Activated CD4-positive, alpha-beta T cell treated with anti-CD3 and anti-CD28 coated beads, Interleukin-2, amount 10 ng/mL, durations not matched to agents 24 days and 14 days (primary cell): ENCODE measurements around the gene SHQ1. TPM values are rescaled to one million over a fixed set of nuclear protein-coding genes. Genes with fewer than 3 reads are reported as not detected.
"Not testable (repeated sequence)": the region's sequence is repeated elsewhere in the genome, so short reads cannot be mapped to it uniquely, and the experiment has no call there.

Experiments used
- DNase-seq: peaks from one replicate; pipeline ENCODE4 v3.0.0; 2022
- H3K27ac Mint-ChIP-seq: one replicate; pipeline ENCODE4 v1.8.0; 2022; ENCODE audit warnings: mild to moderate bottlenecking, mixed read lengths
- H3K27me3 Mint-ChIP-seq: one replicate; pipeline ENCODE4 v1.8.0; 2022; ENCODE audit warnings: mixed read lengths
- H3K36me3 Mint-ChIP-seq: one replicate; pipeline ENCODE4 v1.8.0; 2022; ENCODE audit warnings: low read depth, mild to moderate bottlenecking, mixed read lengths
- H3K4me1 Mint-ChIP-seq: one replicate; pipeline ENCODE4 v1.8.0; 2021; ENCODE audit warnings: mixed read lengths
- H3K4me3 Mint-ChIP-seq: one replicate; pipeline ENCODE4 v1.8.0; 2022; ENCODE audit warnings: mild to moderate bottlenecking, moderate library complexity, mixed read lengths
- H3K9me3 Mint-ChIP-seq: one replicate; pipeline ENCODE4 v1.8.0; 2021; ENCODE audit warnings: mixed read lengths
- intact Hi-C: fragments of 100-400 bp; cut with micrococcal nuclease; formaldehyde crosslinking; loops from one replicate; pipeline ENCODE4 v1.15.1; 2023
- total RNA-seq: library from RNA; stranded (reverse); gene quantifications from 2 replicates; pipeline ENCODE4 v1.2.3, GENCODE V29; 2022

SHQ1 gene
- total RNA-seq, 1 donor from 2014 or later, result 46.8 TPM

GRCh38 chr3:72722930-72723726 lies 125.1 kb downstream of the SHQ1 start:
- Mint-ChIP-seq H3K36me3 (no peaks in the 10 kb centered on the region), H3K4me3 (no peak overlapping the region), H3K4me1 (peaks cover 9% of the 10 kb centered on the region), H3K9me3 (no peaks in the 10 kb centered on the region), H3K27me3 (no peaks in the 10 kb centered on the region), H3K27ac (peak overlapping the region; percentile 70)
- DNase-seq, result no peak
- intact Hi-C loops, result loop anchor here (1.0 to 5.0 kb wide), 4 partner anchors 34 to 201 kb away; no protein-coding TSS in a partner anchor

GRCh38 chr3:72721683-72722381 lies 126.4 kb downstream of the SHQ1 start:
- H3K27ac Mint-ChIP-seq, result no peak overlapping the region
- no peaks in the 10 kb centered on the region for H3K9me3 Mint-ChIP-seq
- H3K4me1 Mint-ChIP-seq, result peaks cover 8% of the 10 kb centered on the region
- no peak for DNase-seq
- H3K27me3 Mint-ChIP-seq, result no peaks in the 10 kb centered on the region
- H3K4me3 Mint-ChIP-seq, result no peak overlapping the region
- intact Hi-C loops, result loop anchor here (2.0 to 5.0 kb wide), 3 partner anchors 87 to 200 kb away; no protein-coding TSS in a partner anchor
- H3K36me3 Mint-ChIP-seq, result no peaks in the 10 kb centered on the region

- H3K4me3 Mint-ChIP-seq, result no peak overlapping the region
- intact Hi-C loops, result loop anchor here (5.0 kb wide), 2 partner anchors 102 to 198 kb away; no protein-coding TSS in a partner anchor
- peaks cover 8% of the 10 kb centered on the region for H3K4me1 Mint-ChIP-seq
- H3K27me3 Mint-ChIP-seq, result no peaks in the 10 kb centered on the region
- H3K9me3 Mint-ChIP-seq, result no peaks in the 10 kb centered on the region
- DNase-seq, result no peak
- no peak overlapping the region for H3K27ac Mint-ChIP-seq
- no peaks in the 10 kb centered on the region for H3K36me3 Mint-ChIP-seq
Measured at GRCh38 chr3:72720566-72720965, 127.7 kb downstream of the SHQ1 start.

GRCh38 chr3:72719137-72719536 lies 129.1 kb downstream of the SHQ1 start:
- peaks cover 5% of the 10 kb centered on the region for H3K9me3 Mint-ChIP-seq
- no peaks in the 10 kb centered on the region for H3K27me3 Mint-ChIP-seq
- H3K27ac Mint-ChIP-seq, result no peak overlapping the region
- intact Hi-C loops, result no loop called here
- H3K4me1 Mint-ChIP-seq, result peaks cover 8% of the 10 kb centered on the region
- no peak overlapping the region for H3K4me3 Mint-ChIP-seq
- H3K36me3 Mint-ChIP-seq, result no peaks in the 10 kb centered on the region
- DNase-seq, result no peak

- H3K27me3 Mint-ChIP-seq, H3K27ac Mint-ChIP-seq, H3K4me3 Mint-ChIP-seq, DNase-seq, H3K4me1 Mint-ChIP-seq, H3K36me3 Mint-ChIP-seq, intact Hi-C loops: not testable (repeated sequence)
- peaks cover 16% of the 10 kb centered on the region for H3K9me3 Mint-ChIP-seq
Measured at GRCh38 chr3:72714135-72714534, 134.1 kb downstream of the SHQ1 start.

GRCh38 chr3:72710471-72710870 lies 137.8 kb downstream of the SHQ1 start:
- H3K36me3 Mint-ChIP-seq, intact Hi-C loops, H3K4me3 Mint-ChIP-seq: not testable (repeated sequence)

GRCh38 chr3:72708441-72708840 lies 139.8 kb downstream of the SHQ1 start:
- H3K4me3 Mint-ChIP-seq, result no peak overlapping the region
- no peaks in the 10 kb centered on the region for H3K4me1 Mint-ChIP-seq
- H3K27ac Mint-ChIP-seq, result no peak overlapping the region
- peaks cover 8% of the 10 kb centered on the region for H3K9me3 Mint-ChIP-seq
- intact Hi-C loops, result no loop called here
- DNase-seq, result no peak
- peaks cover under 1% of the 10 kb centered on the region for H3K27me3 Mint-ChIP-seq
- no peaks in the 10 kb centered on the region for H3K36me3 Mint-ChIP-seq

More at GRCh38 chr3:72710471-72710870, 137.8 kb downstream of the SHQ1 start:
- not testable (repeated sequence) for H3K4me1 Mint-ChIP-seq, H3K27ac Mint-ChIP-seq, H3K27me3 Mint-ChIP-seq, DNase-seq
- H3K9me3 Mint-ChIP-seq, result peaks cover 16% of the 10 kb centered on the region

GRCh38 chr3:72702997-72703396 lies 145.2 kb downstream of the SHQ1 start:
- peaks cover 2% of the 10 kb centered on the region for H3K27me3 Mint-ChIP-seq
- H3K36me3 Mint-ChIP-seq, result no peaks in the 10 kb centered on the region
- no peaks in the 10 kb centered on the region for H3K4me1 Mint-ChIP-seq
- no peak for DNase-seq
- H3K27ac Mint-ChIP-seq, result no peak overlapping the region
- H3K4me3 Mint-ChIP-seq, result no peak overlapping the region
- no peaks in the 10 kb centered on the region for H3K9me3 Mint-ChIP-seq
- intact Hi-C loops, result no loop called here

GRCh38 chr3:72702390-72702789 lies 145.9 kb downstream of the SHQ1 start:
- DNase-seq, result no peak
- no peak overlapping the region for H3K4me3 Mint-ChIP-seq
- H3K27me3 Mint-ChIP-seq, result peaks cover 4% of the 10 kb centered on the region
- intact Hi-C loops, result no loop called here
- H3K9me3 Mint-ChIP-seq, result no peaks in the 10 kb centered on the region
- H3K27ac Mint-ChIP-seq, result no peak overlapping the region
- H3K4me1 Mint-ChIP-seq, result no peaks in the 10 kb centered on the region
- H3K36me3 Mint-ChIP-seq, result no peaks in the 10 kb centered on the region

- DNase-seq, result no peak
- Mint-ChIP-seq H3K27me3 (peaks cover 4% of the 10 kb centered on the region), H3K9me3 (no peaks in the 10 kb centered on the region), H3K36me3 (no peaks in the 10 kb centered on the region), H3K4me1 (no peaks in the 10 kb centered on the region), H3K4me3 (no peak overlapping the region), H3K27ac (no peak overlapping the region)
- intact Hi-C loops, result no loop called here
Measured at GRCh38 chr3:72700106-72700505, 148.1 kb downstream of the SHQ1 start.

GRCh38 chr3:72699631-72700030 lies 148.6 kb downstream of the SHQ1 start:
- H3K27me3 Mint-ChIP-seq, result peaks cover 4% of the 10 kb centered on the region
- H3K36me3 Mint-ChIP-seq, result no peaks in the 10 kb centered on the region
- no peak overlapping the region for H3K27ac Mint-ChIP-seq
- DNase-seq, result no peak
- H3K4me3 Mint-ChIP-seq, result no peak overlapping the region
- intact Hi-C loops, result no loop called here
- no peaks in the 10 kb centered on the region for H3K9me3 Mint-ChIP-seq
- no peaks in the 10 kb centered on the region for H3K4me1 Mint-ChIP-seq

Other genes with a start within 250 kb of the SHQ1 start
- gene GXYLT2, start 39.6 kb upstream of the SHQ1 start, total RNA-seq, result not detected in 2 replicates
- 105 and 107 TPM in 2 replicates for gene PPP4R2, start 148.4 kb upstream of the SHQ1 start, total RNA-seq
- 7.2 and 7.8 TPM in 2 replicates for gene EBLN2, start 213.2 kb upstream of the SHQ1 start, total RNA-seq